CD4-positive, alpha-beta T cell treated with Interleukin-17A for 4 hours (primary cell): ENCODE measurements around the gene NUP93.
"Not testable (repeated sequence)": the region's sequence is repeated elsewhere in the genome, so short reads cannot be mapped to it uniquely, and the experiment has no call there.

Experiments
- DNase-seq: peaks from one replicate; pipeline ENCODE4 v3.0.0-alpha.2; 2020; ENCODE audit warnings: mixed read lengths

Gene NUP93

DNA sequence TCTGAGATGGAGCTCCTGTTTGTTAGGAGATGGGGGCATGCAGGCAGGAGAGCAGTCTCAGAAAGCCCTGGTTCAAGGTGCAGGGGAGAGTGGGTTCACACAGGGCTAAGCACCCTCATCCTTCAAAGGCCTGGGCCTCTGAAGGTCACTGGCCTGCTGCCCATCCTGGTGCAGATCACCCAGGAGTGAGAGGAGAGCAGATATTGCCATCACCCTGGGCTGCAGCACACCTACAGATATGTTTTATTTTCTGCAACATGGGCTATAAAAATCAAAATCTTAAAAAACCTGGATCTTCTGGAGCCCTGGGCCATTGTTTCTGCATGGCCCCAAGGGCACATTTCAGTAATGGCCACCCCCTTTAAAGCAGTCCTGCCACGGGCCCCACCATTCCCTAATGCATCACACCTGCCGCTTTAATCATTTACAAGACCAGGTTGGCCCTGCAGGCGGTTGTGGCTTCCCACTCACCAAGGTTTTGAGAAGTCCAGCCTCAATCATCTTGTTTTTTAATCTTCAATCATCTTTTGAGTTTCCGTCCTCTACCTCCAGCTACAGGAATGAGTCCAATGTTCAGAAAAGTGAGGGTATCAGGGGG lies 20.4 kb upstream of the NUP93 start:
- no peak for DNase-seq

GRCh38 chr16:56710181-56710737 lies 19.7 kb upstream of the NUP93 start:
- DNase-seq, result no peak

DNA sequence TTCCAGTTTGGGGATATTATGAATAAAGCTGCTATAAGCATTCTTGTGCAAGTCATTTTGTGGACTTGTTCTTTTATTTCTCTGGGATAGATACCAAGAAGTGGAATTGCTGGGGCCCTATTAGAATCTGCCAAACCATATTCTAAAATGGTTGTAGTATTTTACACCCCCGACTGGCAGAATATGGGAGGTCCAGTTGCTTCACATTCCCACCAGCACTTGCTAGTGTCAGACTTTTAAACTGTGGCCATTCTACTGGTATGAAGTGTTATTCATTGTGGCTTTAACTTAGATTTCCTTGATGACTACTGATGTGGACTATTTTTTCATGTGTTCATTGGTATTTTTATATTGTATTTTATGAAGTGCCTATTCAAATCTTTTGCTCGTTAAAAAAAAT lies 18.1 kb upstream of the NUP93 start:
- DNase-seq, result no peak

DNA sequence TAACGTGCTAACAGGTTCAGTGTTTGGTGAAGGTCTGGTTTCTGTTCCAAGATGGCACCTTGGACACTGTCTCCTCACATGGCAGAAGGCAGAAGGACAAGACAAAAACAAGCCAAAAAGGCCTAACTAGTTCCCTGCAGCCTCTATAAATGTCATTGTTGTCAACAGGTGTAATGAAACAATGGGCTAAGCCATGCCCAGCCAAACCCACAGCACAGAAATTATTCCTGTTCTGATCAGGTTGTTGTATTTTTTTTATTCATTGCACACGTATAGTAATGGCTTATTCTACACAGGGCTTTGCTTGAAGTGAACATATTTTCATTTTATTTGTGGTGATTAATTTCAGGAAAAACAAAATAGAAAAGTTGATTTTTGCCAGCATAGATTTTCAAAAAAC lies 16.1 kb upstream of the NUP93 start:
- DNase-seq, result no peak

DNA sequence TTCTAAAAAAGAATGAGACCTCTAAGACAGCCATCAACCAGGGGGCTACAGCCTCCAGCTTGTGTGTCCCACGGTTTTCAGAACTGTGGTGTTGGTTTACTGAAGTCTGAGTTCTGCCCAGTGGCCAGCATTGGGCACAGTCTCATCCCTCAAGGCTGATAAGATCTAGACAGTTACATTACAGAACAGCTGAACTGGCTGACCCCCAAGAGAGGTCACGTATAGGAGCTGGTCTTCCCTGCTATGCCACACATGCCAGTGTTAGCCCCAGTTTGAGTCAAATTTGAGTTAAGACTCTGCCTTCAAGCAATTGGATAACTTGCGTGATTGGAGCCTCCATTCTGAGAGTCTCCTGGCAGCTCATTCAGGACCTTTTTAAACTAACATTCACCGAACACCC lies 14.8 kb upstream of the NUP93 start:
- no peak for DNase-seq

- no peak for DNase-seq
Measured at GRCh38 chr16:56716761-56717160, 13.2 kb upstream of the NUP93 start.

DNA sequence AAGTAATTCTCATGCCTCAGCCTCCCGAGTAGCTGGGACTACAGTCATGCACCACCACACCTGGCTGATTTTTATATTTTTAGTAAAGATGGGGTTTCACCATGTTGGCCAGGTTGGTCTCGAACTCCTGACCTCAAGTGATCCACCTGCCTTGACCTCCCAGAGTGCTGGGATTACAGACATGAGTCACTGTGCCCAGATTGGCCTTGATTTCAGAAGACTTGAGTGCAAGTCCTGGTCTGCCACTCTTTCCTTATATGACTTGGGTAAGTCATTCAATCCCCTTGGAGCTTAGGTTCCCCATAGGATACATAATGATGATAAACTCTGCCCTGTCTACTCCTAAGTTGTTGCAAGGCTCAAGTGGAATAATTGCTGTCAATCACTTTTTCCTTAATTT lies 12.4 kb upstream of the NUP93 start:
- not testable (repeated sequence) for DNase-seq

- DNase-seq, result no peak
Measured at GRCh38 chr16:56722200-56722842, 7.6 kb upstream of the NUP93 start.

- no peak for DNase-seq
Measured at GRCh38 chr16:56724191-56724590, 5.7 kb upstream of the NUP93 start.

DNA sequence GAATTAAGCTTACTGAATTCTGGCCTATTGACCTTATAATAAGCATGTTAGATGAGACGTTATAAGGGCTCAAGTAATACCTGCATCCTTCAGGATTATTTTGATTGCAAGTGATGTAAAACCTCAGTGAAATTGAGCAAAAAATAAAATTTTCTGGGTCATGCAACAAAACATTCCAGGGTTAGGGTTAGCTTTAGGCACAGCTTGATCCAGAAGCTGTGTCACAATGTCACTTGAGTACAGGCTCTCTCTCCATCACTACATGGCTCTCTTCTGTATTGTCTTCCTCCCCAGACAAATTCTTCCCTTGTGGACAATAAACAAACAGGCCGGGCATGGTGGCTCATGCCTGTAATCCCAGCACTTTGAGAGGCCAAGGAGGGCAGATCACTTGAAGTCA lies 3.6 kb upstream of the NUP93 start:
- DNase-seq, result no peak

- DNase-seq, result no peak
Measured at GRCh38 chr16:56726926-56727325, 3.0 kb upstream of the NUP93 start.

DNA sequence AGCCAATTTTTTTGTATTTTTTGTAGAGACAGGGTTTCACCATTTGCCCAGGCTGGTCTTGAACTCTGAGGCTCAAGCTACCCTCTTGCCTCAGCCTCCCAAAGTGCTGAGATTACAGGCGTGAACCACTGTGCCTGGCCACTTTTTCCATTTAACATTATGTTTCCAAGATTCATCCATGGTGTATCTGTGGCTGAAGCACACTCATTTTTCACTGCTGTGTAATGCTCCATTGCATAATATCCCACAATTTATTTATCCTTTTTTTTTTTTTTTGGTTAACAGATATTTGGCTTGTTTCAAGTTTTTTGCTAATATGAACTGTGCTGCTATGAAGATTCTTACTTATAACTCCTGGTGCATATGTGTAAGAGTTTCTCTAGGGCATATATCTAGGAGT lies 1.9 kb upstream of the NUP93 start:
- DNase-seq, result no peak

DNA sequence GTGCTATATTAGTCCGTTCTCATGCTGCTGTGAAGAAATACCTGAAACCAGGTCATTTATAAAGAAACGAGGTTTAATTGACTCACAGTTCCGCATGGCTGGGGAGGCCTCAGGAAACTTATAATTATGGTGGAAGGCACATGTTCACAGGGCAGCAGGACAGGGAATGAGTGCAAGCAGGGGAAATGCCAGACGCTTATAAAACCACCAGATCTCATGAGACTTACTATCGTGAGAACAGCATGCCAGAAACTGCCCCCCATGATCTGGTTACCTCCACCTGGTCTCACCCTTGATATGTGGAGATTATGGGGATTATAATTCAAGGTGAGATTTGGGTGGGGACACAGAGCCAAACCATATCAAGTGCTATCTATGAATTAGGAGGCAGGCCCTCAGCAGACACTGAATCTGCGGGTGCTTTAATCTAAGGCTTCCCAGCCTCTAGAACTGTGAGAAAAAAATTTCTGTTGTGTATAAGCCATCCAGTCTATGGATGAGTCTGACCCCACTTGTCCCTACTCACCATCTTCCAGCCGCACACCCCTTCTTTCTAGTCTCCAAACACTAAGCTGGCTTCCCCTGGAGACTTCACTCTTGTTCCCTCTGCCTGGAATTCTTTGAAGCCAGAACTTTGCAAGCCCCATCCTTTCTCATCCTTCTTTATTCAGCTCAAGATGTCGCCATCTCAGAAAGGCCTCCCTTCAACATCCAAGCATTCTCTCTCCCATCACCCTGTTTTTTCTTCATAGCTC lies 772 bp upstream of the NUP93 start:
- DNase-seq, result no peak

DNA sequence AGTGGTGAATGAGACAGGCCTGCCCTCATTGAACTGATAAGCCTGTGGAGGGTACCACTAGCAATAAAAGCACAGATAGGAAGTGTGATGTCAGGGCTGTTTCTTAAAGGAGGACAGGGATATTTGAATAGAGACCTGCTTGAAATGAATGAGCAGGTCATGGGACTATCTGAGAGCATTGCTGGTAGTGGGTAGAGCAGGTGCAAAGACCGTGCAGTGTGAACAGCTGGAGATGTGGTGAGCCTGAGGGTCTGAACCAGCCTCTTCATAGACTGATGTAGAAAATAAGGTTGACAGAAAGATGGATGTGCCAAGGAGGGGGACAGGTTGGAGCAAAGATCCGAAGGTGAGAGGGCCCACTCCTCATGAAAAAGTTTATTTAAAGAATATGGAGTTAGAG lies 2.4 kb downstream of the NUP93 start:
- no peak for DNase-seq

- no peak for DNase-seq
Measured at GRCh38 chr16:56732832-56733231, 2.9 kb downstream of the NUP93 start.

GRCh38 chr16:56734429-56734828 lies 4.5 kb downstream of the NUP93 start:
- DNase-seq, result no peak

DNA sequence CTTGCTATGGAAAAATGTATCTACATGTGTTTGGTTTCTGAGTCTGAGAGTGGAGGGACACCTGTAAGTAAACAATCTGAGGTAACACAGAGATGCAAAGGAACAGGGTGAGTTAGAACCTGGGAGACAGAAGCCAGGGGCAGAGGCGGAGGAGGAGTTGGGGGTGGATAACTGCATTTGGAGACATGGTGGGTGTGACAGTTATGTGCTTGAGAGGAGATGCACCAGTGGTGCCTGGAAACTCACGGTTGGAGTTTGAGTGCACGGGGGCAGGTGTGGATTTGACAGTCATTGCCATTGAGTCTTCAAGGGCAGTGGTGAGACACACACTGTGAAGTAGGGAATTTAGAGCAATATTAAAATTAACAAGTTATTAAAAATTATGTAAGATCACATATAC lies 6.5 kb downstream of the NUP93 start:
- no peak for DNase-seq

- no peak for DNase-seq
Measured at GRCh38 chr16:56737539-56737938, 7.6 kb downstream of the NUP93 start.

GRCh38 chr16:56738221-56738620 lies 8.3 kb downstream of the NUP93 start:
- DNase-seq, result no peak

DNA sequence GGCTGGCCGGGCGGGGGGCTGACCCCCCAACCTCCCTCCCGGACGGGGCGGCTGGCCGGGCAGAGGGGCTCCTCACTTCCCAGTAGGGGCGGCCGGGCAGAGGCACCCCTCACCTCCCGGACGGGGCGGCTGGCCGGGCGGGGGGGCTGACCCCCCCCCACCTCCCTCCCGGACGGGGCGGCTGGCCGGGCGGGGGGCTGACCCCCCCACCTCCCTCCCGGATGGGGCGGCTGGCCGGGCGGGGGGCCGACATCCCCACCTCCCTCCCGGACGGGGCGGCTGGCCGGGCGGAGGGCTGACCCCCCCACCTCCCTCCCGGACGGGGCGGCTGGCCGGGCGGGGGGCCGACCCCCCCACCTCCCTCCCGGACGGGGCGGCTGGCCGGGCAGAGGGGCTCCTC lies 9.4 kb downstream of the NUP93 start:
- not testable (repeated sequence) for DNase-seq

DNA sequence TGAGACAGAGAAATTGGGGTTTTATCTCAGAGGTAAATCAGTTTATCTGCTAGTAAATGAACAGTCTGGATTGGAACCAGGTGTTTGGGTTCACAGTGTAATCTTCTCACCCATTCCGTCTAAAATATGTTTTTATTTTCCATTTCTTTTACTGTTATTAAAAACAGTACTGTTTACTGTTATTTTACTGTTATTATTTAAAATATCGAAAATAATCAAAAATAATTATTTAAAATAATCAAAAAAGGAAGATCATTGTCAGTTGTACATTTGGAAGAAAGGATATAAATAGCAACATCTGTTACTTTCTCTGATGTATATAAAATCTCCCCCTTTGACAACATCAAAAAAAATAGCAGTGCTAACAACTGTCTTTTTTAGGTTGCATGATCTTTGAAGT lies 11.5 kb downstream of the NUP93 start:
- no peak for DNase-seq

- DNase-seq, result no peak
Measured at GRCh38 chr16:56742030-56742984, 12.4 kb downstream of the NUP93 start.

DNA sequence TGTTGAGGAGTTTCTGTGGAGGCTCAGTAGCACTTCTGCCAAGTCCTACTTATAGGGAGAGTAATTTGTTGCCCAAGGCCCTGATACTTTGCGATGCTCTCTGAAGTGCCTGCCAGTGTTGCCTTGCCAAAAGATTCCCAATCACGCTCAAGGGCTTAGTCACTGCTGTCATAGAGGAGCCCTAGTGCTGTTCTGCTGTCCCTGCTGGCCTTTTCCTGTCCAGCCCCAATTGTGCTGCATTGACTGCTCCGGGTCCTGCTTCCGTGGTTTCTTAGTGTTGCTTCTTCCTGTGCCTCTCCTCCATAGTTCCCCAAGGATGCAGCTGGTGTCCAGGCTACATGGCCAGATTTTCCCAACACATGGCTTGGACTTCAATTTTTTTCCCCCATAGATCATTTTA lies 13.9 kb downstream of the NUP93 start:
- no peak for DNase-seq
